Pulmonary artery endothelial cell (primary cell): Measurements from ENCODE around the gene CCDC85C. TPM values are rescaled to one million over a fixed set of nuclear protein-coding genes. Genes with fewer than 3 reads are reported as not detected.
A peak's percentile ranks its signal among the peaks of the same experiment; 100 is the strongest.

ENCODE experiments used
- DNase-seq: peaks from one replicate; pipeline ENCODE4 v3.0.0-alpha.2; 2011; ENCODE audit warnings: low read depth, low spot score
- total RNA-seq: library from RNA; depleted of rRNA; stranded (reverse); fragments of >200 nt; gene quantifications from 2 replicates; pipeline ENCODE4 v1.2.3, GENCODE V29; 2014

The CCDC85C gene
- total RNA-seq, 1 donor from 2014 or later: 16.5 TPM

- DNase-seq: no peak
Measured at GRCh38 chr14:99573436-99574098, 30.4 kb downstream of the CCDC85C start.

- DNase-seq: no peak
Measured at GRCh38 chr14:99573000-99573330, 31.0 kb downstream of the CCDC85C start.

GRCh38 chr14:99572173-99572999 lies 31.6 kb downstream of the CCDC85C start:
- DNase-seq: no peak

GRCh38 chr14:99571303-99571986 lies 32.6 kb downstream of the CCDC85C start:
- no peak for DNase-seq

GRCh38 chr14:99570544-99571302 lies 33.3 kb downstream of the CCDC85C start:
- DNase-seq: no peak

- DNase-seq: no peak
Measured at GRCh38 chr14:99569725-99570543, 34.1 kb downstream of the CCDC85C start.

GRCh38 chr14:99568567-99569560 lies 35.1 kb downstream of the CCDC85C start:
- no peak for DNase-seq

- no peak for DNase-seq
Measured at GRCh38 chr14:99566390-99567354, 37.3 kb downstream of the CCDC85C start.

- no peak for DNase-seq
Measured at GRCh38 chr14:99566009-99566389, 38.0 kb downstream of the CCDC85C start.

GRCh38 chr14:99565383-99565782 lies 38.6 kb downstream of the CCDC85C start:
- DNase-seq: no peak

GRCh38 chr14:99564926-99565259 lies 39.1 kb downstream of the CCDC85C start:
- DNase-seq: no peak

GRCh38 chr14:99564256-99564925 lies 39.6 kb downstream of the CCDC85C start:
- peak; percentile 40 for DNase-seq

- no peak for DNase-seq
Measured at GRCh38 chr14:99563749-99564129, 40.3 kb downstream of the CCDC85C start.

- DNase-seq: peak; percentile 15
Measured at GRCh38 chr14:99562856-99563748, 40.9 kb downstream of the CCDC85C start.

GRCh38 chr14:99561864-99562263 lies 42.1 kb downstream of the CCDC85C start:
- no peak for DNase-seq

- DNase-seq: no peak
Measured at GRCh38 chr14:99560922-99561683, 42.9 kb downstream of the CCDC85C start.
